HG03432 (cell line): ENCODE results near the gene ALKBH4.
"Not testable (repeated sequence)": the region's sequence is repeated elsewhere in the genome, so short reads cannot be mapped to it uniquely, and the experiment has no call there.

Experiments
- ATAC-seq: cut with Tn5 transposase; IDR thresholded peaks from one replicate; pipeline ENCODE4 v1.9.1; 2021; ENCODE audit warnings: mild to moderate bottlenecking, moderate library complexity; ENCODE audit not compliant: unreplicated experiment

ALKBH4 gene

GRCh38 chr7:102464577-102465280, at the start of gene ALKBH4, which contains the start of gene LRWD1:
TSS of gene ALKBH4 (minus strand) at chr7:102464863. CDS start at chr7:102464836, 27 bp downstream.
TSS of gene LRWD1 (plus strand) at chr7:102464984. CDS start at chr7:102465081, 97 bp downstream.
- peak; percentile 88 for ATAC-seq

- ATAC-seq = not testable (repeated sequence)
Measured at GRCh38 chr7:102512642-102513221, 48.1 kb upstream of the ALKBH4 start.

- peak; percentile 43 for ATAC-seq
Measured at GRCh38 chr7:102511860-102512522, 47.3 kb upstream of the ALKBH4 start.

GRCh38 chr7:102510575-102510974, 45.9 kb upstream of the ALKBH4 start:
- ATAC-seq = not testable (repeated sequence)

- not testable (repeated sequence) for ATAC-seq
Measured at GRCh38 chr7:102507410-102508088, 42.9 kb upstream of the ALKBH4 start.

- ATAC-seq = not testable (repeated sequence)
Measured at GRCh38 chr7:102505298-102506185, 40.9 kb upstream of the ALKBH4 start.

- not testable (repeated sequence) for ATAC-seq
Measured at GRCh38 chr7:102503141-102503540, 38.5 kb upstream of the ALKBH4 start.

- not testable (repeated sequence) for ATAC-seq
Measured at GRCh38 chr7:102498321-102498720, 33.7 kb upstream of the ALKBH4 start.

- not testable (repeated sequence) for ATAC-seq
Measured at GRCh38 chr7:102497308-102497707, 32.6 kb upstream of the ALKBH4 start.

GRCh38 chr7:102496861-102497260, 32.2 kb upstream of the ALKBH4 start:
- not testable (repeated sequence) for ATAC-seq

GRCh38 chr7:102494473-102495149, 29.9 kb upstream of the ALKBH4 start:
- ATAC-seq = peak; percentile 72

GRCh38 chr7:102494026-102494425, 29.4 kb upstream of the ALKBH4 start:
- ATAC-seq = peak; percentile 3

- peak; percentile 44 for ATAC-seq
Measured at GRCh38 chr7:102493220-102493935, 28.7 kb upstream of the ALKBH4 start.

- peak; percentile 40 for ATAC-seq
Measured at GRCh38 chr7:102490529-102491075, 25.9 kb upstream of the ALKBH4 start.

- not testable (repeated sequence) for ATAC-seq
Measured at GRCh38 chr7:102484317-102484716, 19.7 kb upstream of the ALKBH4 start.

GRCh38 chr7:102481962-102482361, 17.3 kb upstream of the ALKBH4 start:
- ATAC-seq = not testable (repeated sequence)

GRCh38 chr7:102479982-102480637, 15.4 kb upstream of the ALKBH4 start:
- ATAC-seq = not testable (repeated sequence)

GRCh38 chr7:102479209-102479584, 14.5 kb upstream of the ALKBH4 start:
- peak; percentile 39 for ATAC-seq
